ENCODE measurements around the gene RNU6-1.

GRCh38 chr15:67841513-67841762 lies 1.6 kb upstream of the RNU6-1 start:
- TF ChIP-seq POLR2A (IDR thresholded peaks at IDR 0.05; ENCODE audit: low read length) (no peak), GATA1 (IDR thresholded peaks at IDR 0.05; ENCODE audit: low read depth, low read length) (no peak)
